Natural killer cell (primary cell): ENCODE results near the gene GAS2L3. TPM values are rescaled to one million over a fixed set of nuclear protein-coding genes. Genes with fewer than 3 reads are reported as not detected.

Source experiments
- ATAC-seq, 3 donors: fragments of 150-1000 bp in 2 of 3; fragments of 200-7000 bp in 1 of 3; cut with Tn5 transposase; 1 replicate in 1 of 3; 2 replicates in 2 of 3; pipeline ENCODE4 v1.10.0; 2021; ENCODE audit warnings: mild to moderate bottlenecking in 2 of 3, moderate library complexity in 2 of 3
- DNase-seq, 2 donors: peaks; one replicate each; pipeline versions ENCODE4 v3.0.0 to v3.0.0-alpha.2; 2013 to 2021; ENCODE audit warnings: mixed read lengths in 1 of 2
- H3K27ac ChIP-seq: one replicate; pipeline ENCODE4 v1.5.1; 2013; ENCODE audit warnings: mild to moderate bottlenecking, low read length
- H3K27me3 ChIP-seq: one replicate; pipeline ENCODE4 v1.6.1; 2013; ENCODE audit warnings: low read length; ENCODE audit not compliant: control insufficient read depth, insufficient read depth
- H3K36me3 ChIP-seq: one replicate; pipeline ENCODE4 v1.6.1; 2013; ENCODE audit warnings: low read length; ENCODE audit not compliant: control insufficient read depth, insufficient read depth
- H3K4me1 ChIP-seq: one replicate; pipeline ENCODE4 v1.6.1; 2013; ENCODE audit warnings: low read length; ENCODE audit not compliant: control insufficient read depth, insufficient read depth
- H3K4me3 ChIP-seq: one replicate; pipeline ENCODE4 v1.5.1; 2013; ENCODE audit warnings: low read length
- H3K9me3 ChIP-seq: one replicate; pipeline ENCODE4 v1.6.1; 2013; ENCODE audit warnings: low read length; ENCODE audit not compliant: control insufficient read depth, insufficient read depth
- H3K27ac Mint-ChIP-seq, 2 donors: one replicate each; pipeline ENCODE4 v1.8.0; 2022; ENCODE audit warnings: mild to moderate bottlenecking in 2 of 2, mixed read lengths in 2 of 2, moderate library complexity in 1 of 2
- H3K27me3 Mint-ChIP-seq, 2 donors: one replicate each; pipeline ENCODE4 v1.8.0; 2022; ENCODE audit warnings: low read depth in 2 of 2, mixed read lengths in 2 of 2
- H3K36me3 Mint-ChIP-seq: one replicate; pipeline ENCODE4 v1.8.0; 2022; ENCODE audit warnings: mixed read lengths
- H3K4me1 Mint-ChIP-seq, 2 donors: one replicate each; pipeline ENCODE4 v1.8.0; 2022; ENCODE audit warnings: mixed read lengths in 2 of 2
- H3K4me3 Mint-ChIP-seq: one replicate; pipeline ENCODE4 v1.8.0; 2022; ENCODE audit warnings: mild to moderate bottlenecking, moderate library complexity, mixed read lengths
- H3K9me3 Mint-ChIP-seq, 2 donors: one replicate each; pipeline ENCODE4 v1.8.0; 2022; ENCODE audit warnings: mixed read lengths in 2 of 2
- WGBS: methylation state at CpG from one replicate; pipeline ENCODE4 v1.1.7; 2013; ENCODE audit warnings: missing lambda C conversion rate; ENCODE audit not compliant: insufficient coverage; 5-methylcytosine and 5-hydroxymethylcytosine counted together
- intact Hi-C: fragments of 100-400 bp; cut with micrococcal nuclease; formaldehyde crosslinking; loops from one replicate; pipeline ENCODE4 v1.14.2; 2022
- total RNA-seq, 4 donors: library from RNA; stranded (reverse); fragments of 120-200 nt in 1 of 4; gene quantifications; one replicate each; pipeline versions ENCODE4 v1.2.3 to v1.2.4, GENCODE V29; 2013 to 2022
- TF ChIP-seq, protein P1 (sequence below): fragments of 200-600 bp; IDR thresholded peaks from one replicate; pipeline ENCODE4 v1.8.0; 2022; ENCODE audit warnings: antibody characterized with exemption

Gene GAS2L3
- total RNA-seq, 3 donors from 2014 or later (not counting 1 experiment from before 2014, with no cell fraction given): 0.66 to 1.4 (median 1.0) TPM

DNA sequence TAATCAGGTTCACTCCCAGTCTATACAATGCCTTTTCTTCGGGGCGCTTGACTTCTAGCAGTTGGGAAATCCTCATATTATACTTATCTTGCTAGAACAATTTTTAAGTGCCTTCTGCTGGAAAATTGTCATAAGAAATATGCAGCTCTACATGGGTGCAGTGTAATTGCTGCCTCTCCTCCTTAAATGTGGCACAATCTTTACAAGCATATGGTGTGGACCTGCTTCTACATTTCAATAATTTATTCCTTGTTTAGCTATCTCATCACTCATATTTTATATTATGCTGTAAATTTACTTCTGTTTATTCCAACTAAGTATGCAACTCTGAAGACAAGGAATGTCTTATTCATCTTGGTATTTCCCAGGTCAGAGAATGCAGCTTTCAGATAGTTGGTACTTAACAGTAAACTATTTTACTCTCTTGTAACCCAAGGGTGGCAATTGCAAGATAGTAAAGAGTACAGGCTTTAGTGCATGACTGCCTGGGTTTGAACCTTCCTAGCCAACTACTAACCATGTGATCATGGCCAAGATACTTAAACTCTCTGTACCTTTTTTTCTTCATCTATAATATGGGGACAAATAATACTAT lies 43.6 kb upstream of the GAS2L3 start:
- TF ChIP-seq, protein P1, sequence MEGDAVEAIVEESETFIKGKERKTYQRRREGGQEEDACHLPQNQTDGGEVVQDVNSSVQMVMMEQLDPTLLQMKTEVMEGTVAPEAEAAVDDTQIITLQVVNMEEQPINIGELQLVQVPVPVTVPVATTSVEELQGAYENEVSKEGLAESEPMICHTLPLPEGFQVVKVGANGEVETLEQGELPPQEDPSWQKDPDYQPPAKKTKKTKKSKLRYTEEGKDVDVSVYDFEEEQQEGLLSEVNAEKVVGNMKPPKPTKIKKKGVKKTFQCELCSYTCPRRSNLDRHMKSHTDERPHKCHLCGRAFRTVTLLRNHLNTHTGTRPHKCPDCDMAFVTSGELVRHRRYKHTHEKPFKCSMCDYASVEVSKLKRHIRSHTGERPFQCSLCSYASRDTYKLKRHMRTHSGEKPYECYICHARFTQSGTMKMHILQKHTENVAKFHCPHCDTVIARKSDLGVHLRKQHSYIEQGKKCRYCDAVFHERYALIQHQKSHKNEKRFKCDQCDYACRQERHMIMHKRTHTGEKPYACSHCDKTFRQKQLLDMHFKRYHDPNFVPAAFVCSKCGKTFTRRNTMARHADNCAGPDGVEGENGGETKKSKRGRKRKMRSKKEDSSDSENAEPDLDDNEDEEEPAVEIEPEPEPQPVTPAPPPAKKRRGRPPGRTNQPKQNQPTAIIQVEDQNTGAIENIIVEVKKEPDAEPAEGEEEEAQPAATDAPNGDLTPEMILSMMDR: no peak
- no peaks in the 10 kb centered on the region for H3K9me3 ChIP-seq
- no peak for DNase-seq
- Mint-ChIP-seq H3K4me3 (no peak overlapping the region), H3K9me3 (no peaks in the 10 kb centered on the region), H3K36me3 (no peaks in the 10 kb centered on the region), H3K27ac (no peak overlapping the region), H3K4me1 (no peaks in the 10 kb centered on the region), H3K27me3 (peaks cover 15 to 19% of the 10 kb centered on the region in 2 donors)
- H3K27ac ChIP-seq: no peak overlapping the region
- intact Hi-C loops: no loop called here
- H3K4me1 ChIP-seq: no peaks in the 10 kb centered on the region
- H3K36me3 ChIP-seq: no peaks in the 10 kb centered on the region
- H3K4me3 ChIP-seq: no peak overlapping the region
- no peaks in the 10 kb centered on the region for H3K27me3 ChIP-seq
- 90% methylated on average over 2 of the region's 2 CpGs for WGBS
- ATAC-seq: no peak

GRCh38 chr12:100533376-100533775 lies 40.1 kb upstream of the GAS2L3 start:
- intact Hi-C loops: no loop called here
- Mint-ChIP-seq H3K27ac (no peak overlapping the region), H3K4me3 (no peak overlapping the region), H3K4me1 (no peaks in the 10 kb centered on the region), H3K9me3 (no peaks in the 10 kb centered on the region), H3K36me3 (no peaks in the 10 kb centered on the region), H3K27me3 (peaks cover 8 to 19% of the 10 kb centered on the region in 2 donors)
- WGBS: 88% methylated on average over 2 of the region's 3 CpGs
- Histone ChIP-seq H3K27me3 (no peaks in the 10 kb centered on the region), H3K27ac (no peak overlapping the region), H3K36me3 (no peaks in the 10 kb centered on the region), H3K4me3 (no peak overlapping the region), H3K4me1 (no peaks in the 10 kb centered on the region), H3K9me3 (no peaks in the 10 kb centered on the region)
- TF ChIP-seq, protein P1: no peak
- no peak for DNase-seq
- no peak for ATAC-seq

DNA sequence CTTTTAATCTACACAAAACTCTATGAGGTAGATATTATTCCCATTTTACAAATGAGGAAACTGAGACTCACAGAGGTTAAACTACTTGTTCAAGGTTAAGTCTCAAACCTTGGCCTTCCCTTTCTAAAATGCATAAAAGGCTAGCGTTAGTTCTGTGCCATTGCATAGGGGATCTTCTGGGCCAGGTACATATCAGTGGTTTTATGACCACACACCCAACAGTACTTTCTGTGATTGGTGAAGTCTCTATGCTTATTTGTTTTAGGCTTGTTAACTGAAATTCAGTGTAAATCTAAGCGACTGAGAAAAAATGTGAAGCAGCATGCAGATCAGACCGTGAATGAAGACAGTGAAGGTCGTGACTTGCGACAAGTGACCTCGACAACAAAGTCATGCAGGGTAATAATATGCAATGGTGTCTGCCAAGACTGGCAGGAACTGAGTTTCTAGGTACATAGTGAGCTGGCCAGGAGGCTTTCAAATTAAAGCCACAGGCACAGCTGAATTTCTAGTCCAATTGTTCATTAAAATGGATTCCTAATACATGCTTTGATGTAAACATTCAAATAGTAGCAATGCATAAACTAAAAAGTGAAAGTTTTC lies 38.8 kb upstream of the GAS2L3 start:
- H3K4me3 ChIP-seq: no peak overlapping the region
- TF ChIP-seq, protein P1: no peak
- intact Hi-C loops: no loop called here
- no peak overlapping the region for H3K27ac ChIP-seq
- no peaks in the 10 kb centered on the region for H3K9me3 Mint-ChIP-seq
- 78% methylated on average over 6 of the region's 6 CpGs for WGBS
- no peaks in the 10 kb centered on the region for H3K9me3 ChIP-seq
- ATAC-seq (no peak), DNase-seq (no peak)
- no peaks in the 10 kb centered on the region for H3K27me3 ChIP-seq
- peaks cover 8 to 16% of the 10 kb centered on the region in 2 donors for H3K27me3 Mint-ChIP-seq
- no peak overlapping the region for H3K27ac Mint-ChIP-seq
- H3K36me3 ChIP-seq: no peaks in the 10 kb centered on the region
- H3K4me1 ChIP-seq: no peaks in the 10 kb centered on the region
- H3K4me1 Mint-ChIP-seq: no peaks in the 10 kb centered on the region
- no peaks in the 10 kb centered on the region for H3K36me3 Mint-ChIP-seq
- H3K4me3 Mint-ChIP-seq: no peak overlapping the region

GRCh38 chr12:100539202-100539601 lies 34.3 kb upstream of the GAS2L3 start:
- no peak overlapping the region for H3K27ac Mint-ChIP-seq
- 34% methylated on average over 2 of the region's 2 CpGs for WGBS
- TF ChIP-seq, protein P1: no peak
- Histone ChIP-seq H3K4me3 (no peak overlapping the region), H3K27ac (no peak overlapping the region), H3K9me3 (no peaks in the 10 kb centered on the region), H3K4me1 (no peaks in the 10 kb centered on the region), H3K36me3 (no peaks in the 10 kb centered on the region), H3K27me3 (no peaks in the 10 kb centered on the region)
- no peaks in the 10 kb centered on the region for H3K9me3 Mint-ChIP-seq
- H3K4me1 Mint-ChIP-seq: no peaks in the 10 kb centered on the region
- no peak for ATAC-seq
- intact Hi-C loops: no loop called here
- H3K36me3 Mint-ChIP-seq: no peaks in the 10 kb centered on the region
- H3K27me3 Mint-ChIP-seq: peaks cover 0 to 3% of the 10 kb centered on the region in 2 donors
- no peak overlapping the region for H3K4me3 Mint-ChIP-seq
- no peak for DNase-seq
